ENCODE results near the gene ABLIM2.
"Not testable (repeated sequence)": the region's sequence is repeated elsewhere in the genome, so short reads cannot be mapped to it uniquely, and the experiment has no call there.

ABLIM2 gene

GRCh38 chr4:7918187-7918586 lies 240.4 kb downstream of the ABLIM2 start:
- not testable (repeated sequence) for DNase-seq

- no peak for DNase-seq
Observed at GRCh38 chr4:7917669-7918068, 240.9 kb downstream of the ABLIM2 start.

GRCh38 chr4:7915875-7916242 lies 242.8 kb downstream of the ABLIM2 start:
- DNase-seq = no peak
